ENCODE measurements around the gene NET1. TPM values are rescaled to one million over a fixed set of nuclear protein-coding genes. Genes with fewer than 3 reads are reported as not detected.

NET1 gene
- polyA plus RNA-seq, 1 of the 3 experiments (the other 2 are of a cell fraction) = 4.7 TPM

DNA sequence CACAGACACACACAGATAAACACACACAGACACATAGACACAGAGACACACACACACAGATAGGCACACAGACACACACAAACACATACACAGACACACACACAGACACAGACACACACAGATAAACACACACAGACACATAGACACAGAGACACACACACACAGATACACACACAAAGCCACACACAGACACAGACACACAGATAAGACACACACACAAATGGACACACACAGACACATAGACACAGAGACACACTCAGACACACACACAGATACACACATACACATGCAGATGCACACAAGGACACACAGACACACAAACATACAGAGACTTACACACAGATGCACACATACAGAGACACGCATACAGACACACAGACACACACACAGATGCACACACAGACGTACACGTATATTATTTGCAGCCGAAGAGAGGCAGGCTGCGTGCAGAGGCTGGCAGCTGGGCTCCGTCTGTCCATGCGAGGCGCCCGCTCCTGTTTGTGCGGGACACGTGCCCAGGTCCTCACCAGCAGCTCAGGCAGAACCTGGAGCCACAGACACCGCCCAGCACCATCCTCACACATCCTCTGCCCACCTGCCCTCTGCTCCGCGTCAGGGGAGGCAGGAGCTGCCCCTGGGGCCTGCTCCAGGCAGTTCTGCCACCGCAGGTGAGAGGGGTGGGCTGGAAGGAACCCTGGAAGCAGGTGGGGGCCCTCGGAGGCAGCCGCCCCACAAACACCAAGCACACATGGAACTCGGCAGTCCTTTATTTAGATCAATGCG is 85.8 kb downstream of the NET1 start:
- WGBS (ENCODE audit: low lambda C conversion rate) = 91% methylated on average over 16 of the region's 19 CpGs
- DNase-seq = no peak
- H3K9ac ChIP-seq = no peak overlapping the region
- no peaks in the 10 kb centered on the region for H3K4me1 ChIP-seq (ENCODE audit: control insufficient read depth in 1 of 2, insufficient read depth in 2 of 2, low read depth in 1 of 2, low read length in 1 of 2)
- no peak overlapping the region for H3K27ac ChIP-seq (ENCODE audit: low read depth in 2 of 2, low read length in 1 of 2)
- POLR2A ChIA-PET = no interaction called here
- no peak overlapping the region for H2AFZ ChIP-seq (ENCODE audit: low read depth)
- no peaks in the 10 kb centered on the region for H4K20me1 ChIP-seq (ENCODE audit: insufficient read depth)
- H3K79me2 ChIP-seq (ENCODE audit: insufficient read depth) = no peaks in the 10 kb centered on the region
- no peaks in the 10 kb centered on the region for H3K36me3 ChIP-seq (replicated peaks in 1 of 2; ENCODE audit: control insufficient read depth in 1 of 2, insufficient read depth in 2 of 2, low read length in 1 of 2)
- H3F3A ChIP-seq (replicated peaks; ENCODE audit: insufficient read depth) = no peaks in the 10 kb centered on the region
- H3K9me2 ChIP-seq = no peaks in the 10 kb centered on the region
- no peaks in the 10 kb centered on the region for H3K9me3 ChIP-seq
- CTCF ChIA-PET = interaction anchor here (1.4 kb wide), 1 partner anchor 125 kb away, joined by 5 read pairs; no protein-coding TSS in a partner anchor
- H3K4me2 ChIP-seq = no peak overlapping the region
- H3K4me3 ChIP-seq (ENCODE audit: low read depth in 2 of 2, low read length in 1 of 2) = no peak overlapping the region
- peaks cover 8% of the 10 kb centered on the region for H3K27me3 ChIP-seq (ENCODE audit: insufficient read depth)
- TF ChIP-seq FOXM1 (IDR thresholded peaks at IDR 0.05; ENCODE audit: low read depth) = no peak
- TF ChIP-seq JUND (IDR thresholded peaks at IDR 0.05) = no peak
- TF ChIP-seq, protein P1, sequence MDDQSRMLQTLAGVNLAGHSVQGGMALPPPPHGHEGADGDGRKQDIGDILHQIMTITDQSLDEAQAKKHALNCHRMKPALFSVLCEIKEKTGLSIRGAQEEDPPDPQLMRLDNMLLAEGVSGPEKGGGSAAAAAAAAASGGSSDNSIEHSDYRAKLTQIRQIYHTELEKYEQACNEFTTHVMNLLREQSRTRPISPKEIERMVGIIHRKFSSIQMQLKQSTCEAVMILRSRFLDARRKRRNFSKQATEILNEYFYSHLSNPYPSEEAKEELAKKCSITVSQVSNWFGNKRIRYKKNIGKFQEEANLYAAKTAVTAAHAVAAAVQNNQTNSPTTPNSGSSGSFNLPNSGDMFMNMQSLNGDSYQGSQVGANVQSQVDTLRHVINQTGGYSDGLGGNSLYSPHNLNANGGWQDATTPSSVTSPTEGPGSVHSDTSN (IDR thresholded peaks at IDR 0.05) = no peak
- no peak for TF ChIP-seq MEF2A (IDR thresholded peaks at IDR 0.05; ENCODE audit: borderline replicate concordance, low read depth)
- TF ChIP-seq, protein P2, sequence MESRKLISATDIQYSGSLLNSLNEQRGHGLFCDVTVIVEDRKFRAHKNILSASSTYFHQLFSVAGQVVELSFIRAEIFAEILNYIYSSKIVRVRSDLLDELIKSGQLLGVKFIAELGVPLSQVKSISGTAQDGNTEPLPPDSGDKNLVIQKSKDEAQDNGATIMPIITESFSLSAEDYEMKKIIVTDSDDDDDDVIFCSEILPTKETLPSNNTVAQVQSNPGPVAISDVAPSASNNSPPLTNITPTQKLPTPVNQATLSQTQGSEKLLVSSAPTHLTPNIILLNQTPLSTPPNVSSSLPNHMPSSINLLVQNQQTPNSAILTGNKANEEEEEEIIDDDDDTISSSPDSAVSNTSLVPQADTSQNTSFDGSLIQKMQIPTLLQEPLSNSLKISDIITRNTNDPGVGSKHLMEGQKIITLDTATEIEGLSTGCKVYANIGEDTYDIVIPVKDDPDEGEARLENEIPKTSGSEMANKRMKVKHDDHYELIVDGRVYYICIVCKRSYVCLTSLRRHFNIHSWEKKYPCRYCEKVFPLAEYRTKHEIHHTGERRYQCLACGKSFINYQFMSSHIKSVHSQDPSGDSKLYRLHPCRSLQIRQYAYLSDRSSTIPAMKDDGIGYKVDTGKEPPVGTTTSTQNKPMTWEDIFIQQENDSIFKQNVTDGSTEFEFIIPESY (IDR thresholded peaks at IDR 0.05; ENCODE audit: borderline replicate concordance, low read depth) = no peak
- TF ChIP-seq FOSL2 (IDR thresholded peaks at IDR 0.05; ENCODE audit: borderline replicate concordance, low read depth) = no peak
- no peak for TF ChIP-seq EP300 (IDR thresholded peaks at IDR 0.05; ENCODE audit: borderline replicate concordance in 1 of 2, low read depth in 1 of 2, low read length in 1 of 2)
- TF ChIP-seq, protein P3, sequence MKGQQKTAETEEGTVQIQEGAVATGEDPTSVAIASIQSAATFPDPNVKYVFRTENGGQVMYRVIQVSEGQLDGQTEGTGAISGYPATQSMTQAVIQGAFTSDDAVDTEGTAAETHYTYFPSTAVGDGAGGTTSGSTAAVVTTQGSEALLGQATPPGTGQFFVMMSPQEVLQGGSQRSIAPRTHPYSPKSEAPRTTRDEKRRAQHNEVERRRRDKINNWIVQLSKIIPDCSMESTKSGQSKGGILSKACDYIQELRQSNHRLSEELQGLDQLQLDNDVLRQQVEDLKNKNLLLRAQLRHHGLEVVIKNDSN (IDR thresholded peaks at IDR 0.05; ENCODE audit: borderline replicate concordance, low read depth) = no peak
- TF ChIP-seq POLR2AphosphoS5 (IDR thresholded peaks at IDR 0.05; ENCODE audit: low read depth, low read length) = no peak
- TF ChIP-seq MXI1 (IDR thresholded peaks at IDR 0.05; ENCODE audit: low read depth, low read length) = no peak
- TF ChIP-seq GATA2 (CRISPR knock-in tag; IDR thresholded peaks at IDR 0.05) = no peak
- no peak for TF ChIP-seq EZH2phosphoT487 (IDR thresholded peaks at IDR 0.05; ENCODE audit: borderline replicate concordance, low read depth)
